Fibroblast of lung (primary cell): ENCODE measurements around the gene PDZD4.

Experiments
- CTCF ChIP-seq, 2 donors: IDR thresholded peaks in 1 of 2; conservative IDR thresholded peaks in 1 of 2; 1 replicate in 1 of 2; 2 replicates in 1 of 2; pipeline ENCODE4 v1.5.1; 2011 to 2012; ENCODE audit warnings: low read length in 2 of 2, control low read depth in 1 of 2, inconsistent platforms in 1 of 2, low read depth in 1 of 2, mild to moderate bottlenecking in 1 of 2
- EZH2 ChIP-seq: IDR thresholded peaks from 2 replicates; pipeline ENCODE4 v1.5.1; 2012; ENCODE audit warnings: low read length, control low read depth, mild to moderate bottlenecking; ENCODE audit errors: missing control alignments

- no peak for TF ChIP-seq CTCF (conservative IDR thresholded peaks at IDR 0.05 in 1 of 2, IDR thresholded peaks at IDR 0.05 in 1 of 2; ENCODE audit: low read depth in 1 of 2, low read length in 2 of 2)
- no peak for TF ChIP-seq EZH2
Observed at GRCh38 chrX:153824348-153824747, 6.0 kb downstream of the PDZD4 start.
